Neuronal stem cell (in vitro differentiated cells): ENCODE measurements around the gene CD300LF.
A peak's percentile ranks its signal among the peaks of the same experiment; 100 is the strongest.

Experiments used
- DNase-seq: peaks from one replicate; pipeline ENCODE4 v3.0.0-alpha.2; 2013; ENCODE audit warnings: low spot score
- H2AFZ ChIP-seq: one replicate; pipeline ENCODE4 v1.6.1; 2013; ENCODE audit warnings: mild to moderate bottlenecking, low read length, inconsistent platforms
- H2AK5ac ChIP-seq: 2 replicates; pipeline ENCODE4 v1.6.1; 2013; ENCODE audit warnings: low read depth, mild to moderate bottlenecking, inconsistent platforms, low read length, moderate library complexity, mixed read lengths
- H2BK120ac ChIP-seq: 2 replicates; pipeline ENCODE4 v1.6.1; 2013; ENCODE audit warnings: low read depth, mild to moderate bottlenecking, inconsistent platforms, low read length, moderate library complexity, mixed read lengths
- H2BK12ac ChIP-seq: one replicate; pipeline ENCODE4 v1.6.1; 2013; ENCODE audit warnings: low read length, inconsistent platforms
- H2BK15ac ChIP-seq: 2 replicates; pipeline ENCODE4 v1.6.1; 2013; ENCODE audit warnings: mild to moderate bottlenecking, low read length, inconsistent platforms, mixed read lengths
- H2BK5ac ChIP-seq: one replicate; pipeline ENCODE4 v1.6.1; 2013; ENCODE audit warnings: inconsistent platforms, mild to moderate bottlenecking, low read length, moderate library complexity
- H3K14ac ChIP-seq: one replicate; pipeline ENCODE4 v1.6.1; 2013; ENCODE audit warnings: low read length, inconsistent platforms
- H3K18ac ChIP-seq: 2 replicates; pipeline ENCODE4 v1.6.1; 2013; ENCODE audit warnings: low read length, inconsistent platforms
- H3K23ac ChIP-seq: 2 replicates; pipeline ENCODE4 v1.6.1; 2013; ENCODE audit warnings: low read depth, mild to moderate bottlenecking, mixed read lengths, low read length, inconsistent platforms; ENCODE audit not compliant: poor library complexity
- H3K27ac ChIP-seq: replicated peaks from 3 replicates; pipeline ENCODE4 v1.5.1; 2013; ENCODE audit warnings: low read length, inconsistent platforms
- H3K27me3 ChIP-seq, 3 experiments: 2 replicates each; pipeline ENCODE4 v1.6.1; 2013; ENCODE audit warnings: low read length in 3 of 3, mild to moderate bottlenecking in 2 of 3, inconsistent platforms in 1 of 3, low read depth in 1 of 3, mixed read lengths in 1 of 3, moderate library complexity in 1 of 3; ENCODE audit not compliant: control insufficient read depth in 3 of 3, insufficient read depth in 3 of 3
- H3K36me3 ChIP-seq, 2 donors: replicated peaks in 1 of 2; 2 replicates each; pipeline ENCODE4 v1.6.1; 2013; ENCODE audit warnings: low read length in 2 of 2; ENCODE audit not compliant: control insufficient read depth in 2 of 2, insufficient read depth in 2 of 2
- H3K4ac ChIP-seq: 2 replicates; pipeline ENCODE4 v1.6.1; 2013; ENCODE audit warnings: inconsistent platforms, mild to moderate bottlenecking, low read length, moderate library complexity
- H3K4me1 ChIP-seq, 2 donors: 1 replicate in 1 of 2; 2 replicates in 1 of 2; pipeline ENCODE4 v1.6.1; 2013; ENCODE audit warnings: low read length in 2 of 2, low read depth in 1 of 2; ENCODE audit not compliant: control insufficient read depth in 2 of 2, insufficient read depth in 1 of 2
- H3K4me2 ChIP-seq: one replicate; pipeline ENCODE4 v1.6.1; 2013; ENCODE audit warnings: mild to moderate bottlenecking, low read length, inconsistent platforms; ENCODE audit not compliant: insufficient read depth, poor library complexity, severe bottlenecking
- H3K4me3 ChIP-seq, 2 donors: 2 replicates each; pipeline ENCODE4 v1.5.1; 2013; ENCODE audit warnings: low read length in 2 of 2, mild to moderate bottlenecking in 2 of 2, inconsistent platforms in 1 of 2, moderate library complexity in 1 of 2
- H3K79me1 ChIP-seq: one replicate; pipeline ENCODE4 v1.6.1; 2013; ENCODE audit warnings: low read depth, mild to moderate bottlenecking, inconsistent platforms, low read length, moderate library complexity
- H3K9ac ChIP-seq: one replicate; pipeline ENCODE4 v1.6.1; 2013; ENCODE audit warnings: mild to moderate bottlenecking, low read depth, low read length, inconsistent platforms; ENCODE audit not compliant: poor library complexity
- H3K9me3 ChIP-seq, 2 donors: replicated peaks in 1 of 2; 2 replicates each; pipeline versions ENCODE3 to v1.6.1; 2013; ENCODE audit warnings: low read length in 2 of 2, mild to moderate bottlenecking in 2 of 2, inconsistent platforms in 1 of 2, low read depth in 1 of 2, mixed read lengths in 1 of 2, moderate library complexity in 1 of 2; ENCODE audit not compliant: control insufficient read depth in 2 of 2, insufficient read depth in 1 of 2
- H4K8ac ChIP-seq: one replicate; pipeline ENCODE4 v1.6.1; 2013; ENCODE audit warnings: low read depth, mild to moderate bottlenecking, inconsistent platforms, low read length, moderate library complexity
- H4K91ac ChIP-seq: one replicate; pipeline ENCODE4 v1.6.1; 2013; ENCODE audit warnings: low read length, low read depth, mild to moderate bottlenecking, inconsistent platforms; ENCODE audit not compliant: poor library complexity
- WGBS, 2 donors: extraction: QIAGEN DNeasy Blood & Tissue Kit; methylation state at CpG; one replicate each; pipeline ENCODE4 v1.1.7; 2013; ENCODE audit warnings: missing lambda C conversion rate in 2 of 2, mixed read lengths in 1 of 2; ENCODE audit not compliant: insufficient read length in 2 of 2, insufficient replicate concordance in 1 of 2; ENCODE audit errors: extremely low coverage in 2 of 2; 5-methylcytosine and 5-hydroxymethylcytosine counted together

Gene CD300LF

GRCh38 chr17:74671031-74671771 lies 41.5 kb downstream of the CD300LF start:
- no peak overlapping the region for H2BK5ac ChIP-seq
- H2AFZ ChIP-seq: no peak overlapping the region
- no peak overlapping the region for H2BK120ac ChIP-seq
- H3K4me3 ChIP-seq: no peak overlapping the region
- no peak overlapping the region for H4K91ac ChIP-seq
- H2BK12ac ChIP-seq: no peak overlapping the region
- H3K23ac ChIP-seq: no peak overlapping the region
- no peaks in the 10 kb centered on the region for H3K9me3 ChIP-seq
- H3K9ac ChIP-seq: no peak overlapping the region
- H2AK5ac ChIP-seq: no peak overlapping the region
- WGBS, 2 donors: no CpG with 5 or more reads among the region's 57 CpGs
- no peak overlapping the region for H3K27ac ChIP-seq
- no peaks in the 10 kb centered on the region for H3K36me3 ChIP-seq
- H3K27me3 ChIP-seq: peaks cover 3 to 38% (median 26%) of the 10 kb centered on the region in 3 experiments
- no peak overlapping the region for H3K18ac ChIP-seq
- peak; percentile 95 for DNase-seq
- no peak overlapping the region for H2BK15ac ChIP-seq
- H3K79me1 ChIP-seq: no peaks in the 10 kb centered on the region
- no peak overlapping the region for H3K14ac ChIP-seq
- H3K4ac ChIP-seq: no peak overlapping the region
- no peak overlapping the region for H4K8ac ChIP-seq
- no peak overlapping the region for H3K4me2 ChIP-seq
- H3K4me1 ChIP-seq: peaks cover 0 to 2% of the 10 kb centered on the region in 2 donors

- no peak overlapping the region for H3K4ac ChIP-seq
- H3K14ac ChIP-seq: no peak overlapping the region
- H3K4me3 ChIP-seq: no peak overlapping the region
- no peak overlapping the region for H3K9ac ChIP-seq
- H4K91ac ChIP-seq: no peak overlapping the region
- no peaks in the 10 kb centered on the region for H3K79me1 ChIP-seq
- no peak overlapping the region for H3K27ac ChIP-seq
- H3K36me3 ChIP-seq: no peaks in the 10 kb centered on the region
- H2BK120ac ChIP-seq: no peak overlapping the region
- H3K4me1 ChIP-seq: peaks cover 0 to 2% of the 10 kb centered on the region in 2 donors
- DNase-seq: no peak
- no peak overlapping the region for H2BK15ac ChIP-seq
- H4K8ac ChIP-seq: no peak overlapping the region
- H3K4me2 ChIP-seq: no peak overlapping the region
- H2BK5ac ChIP-seq: no peak overlapping the region
- no peak overlapping the region for H2AFZ ChIP-seq
- WGBS, 2 donors: no CpG with 5 or more reads among the region's 6 CpGs
- H2AK5ac ChIP-seq: no peak overlapping the region
- H3K9me3 ChIP-seq: no peaks in the 10 kb centered on the region
- H2BK12ac ChIP-seq: no peak overlapping the region
- no peak overlapping the region for H3K23ac ChIP-seq
- H3K18ac ChIP-seq: no peak overlapping the region
- H3K27me3 ChIP-seq: peaks cover 3 to 38% (median 19%) of the 10 kb centered on the region in 3 experiments
Measured at GRCh38 chr17:74670329-74670728, 42.4 kb downstream of the CD300LF start.

GRCh38 chr17:74663561-74663960 lies 49.2 kb downstream of the CD300LF start:
- H2AK5ac ChIP-seq: no peak overlapping the region
- no peak overlapping the region for H4K8ac ChIP-seq
- H3K4me1 ChIP-seq: peaks cover 0 to 1% of the 10 kb centered on the region in 2 donors
- H3K23ac ChIP-seq: no peak overlapping the region
- no peaks in the 10 kb centered on the region for H3K9me3 ChIP-seq
- H3K4ac ChIP-seq: no peak overlapping the region
- no peak overlapping the region for H3K9ac ChIP-seq
- H4K91ac ChIP-seq: no peak overlapping the region
- H3K14ac ChIP-seq: no peak overlapping the region
- H2AFZ ChIP-seq: no peak overlapping the region
- H3K79me1 ChIP-seq: no peaks in the 10 kb centered on the region
- no peak overlapping the region for H2BK5ac ChIP-seq
- no peak overlapping the region for H3K27ac ChIP-seq
- H3K36me3 ChIP-seq: no peaks in the 10 kb centered on the region
- DNase-seq: no peak
- no peak overlapping the region for H3K4me2 ChIP-seq
- no peak overlapping the region for H2BK120ac ChIP-seq
- WGBS, 2 donors: no CpG with 5 or more reads among the region's 3 CpGs
- no peak overlapping the region for H3K4me3 ChIP-seq
- H3K27me3 ChIP-seq: peaks cover 0 to 15% (median 3%) of the 10 kb centered on the region in 3 experiments
- no peak overlapping the region for H2BK12ac ChIP-seq
- H2BK15ac ChIP-seq: no peak overlapping the region
- H3K18ac ChIP-seq: no peak overlapping the region

GRCh38 chr17:74659889-74660288 lies 52.8 kb downstream of the CD300LF start:
- Histone ChIP-seq H4K91ac (no peak overlapping the region), H3K18ac (no peak overlapping the region), H3K4me1 (peaks cover 0 to 1% of the 10 kb centered on the region in 2 donors), H3K79me1 (no peaks in the 10 kb centered on the region), H3K4ac (no peak overlapping the region), H2AK5ac (no peak overlapping the region), H3K14ac (no peak overlapping the region), H3K27me3 (peaks cover 0 to 9% (median 0%) of the 10 kb centered on the region in 3 experiments), H2BK15ac (no peak overlapping the region), H3K23ac (no peak overlapping the region), H2BK120ac (no peak overlapping the region), H3K4me3 (no peak overlapping the region), H3K4me2 (no peak overlapping the region), H3K36me3 (no peaks in the 10 kb centered on the region), H3K9me3 (no peaks in the 10 kb centered on the region), H2BK5ac (no peak overlapping the region), H3K9ac (no peak overlapping the region), H2AFZ (no peak overlapping the region), H4K8ac (no peak overlapping the region), H3K27ac (no peak overlapping the region), H2BK12ac (no peak overlapping the region)
- no peak for DNase-seq
- no CpG with 5 or more reads among the region's 4 CpGs for WGBS, 2 donors
